Heart left ventricle (tissue), 13 donors: ENCODE measurements around the gene IQSEC1.

Experiments
- CTCF ChIP-seq, 12 donors: fragments of 200-600 bp; sonication (generic) in 4 of 12; IDR thresholded peaks; one replicate each; pipeline versions ENCODE4 v1.5.0 to v1.8.0; 2018 to 2022; ENCODE audit warnings: antibody characterized with exemption in 12 of 12, mild to moderate bottlenecking in 5 of 12
- POLR2A ChIP-seq, 2 donors: fragments of 450-650 bp; IDR thresholded peaks; one replicate each; pipeline ENCODE4 v1.6.1; 2017; ENCODE audit warnings: antibody characterized with exemption in 2 of 2, mild to moderate bottlenecking in 2 of 2, moderate library complexity in 2 of 2
- donor health status: ischemic (EF 13 %, LVEDD 7.1; RV severe dilation, severe dysfunction).
- donor health status: DM: no; HTN: yes; CAD: no.
- donor health status: DM: no; HTN: no; CAD: no.
- donor health status: ischemic (EF 25% LVEDD 6.9; RV normal size, moderate dysfunction).
- donor health status: ischemic (EF 25% LVEDD 5.7; RV mildly dilated, moderate dysfunction).
- donor health status: ischemic (EF 35%, LVEDD 5.7; RV mildly dilated, moderate dysfunction).
- donor health status: nonischemic (EF 11% LVEDD 7.7; RV severe dilation, severe dysfunction).
- donor health status: DM: yes; HTN: yes; CAD: no.
- donor health status: PGD.
- donor health status: ischemic (EF 29% LVEDD 5.4; RV normal size, mild dysfunction).
- donor health status: nonischemic (EF 23%, LVEDD 6.1; RV moderate dilation, normal function).

GRCh38 chr3:13074006-13074375 is 762 bp upstream of the IQSEC1 start:
- no peak for TF ChIP-seq CTCF (IDR thresholded peaks at IDR 0.05)
- no peak for TF ChIP-seq POLR2A (IDR thresholded peaks at IDR 0.05)
